GM12878 (cell line): Measurements from ENCODE around the gene RCN1. TPM values are rescaled to one million over a fixed set of nuclear protein-coding genes. Genes with fewer than 3 reads are reported as not detected.
A peak's percentile ranks its signal among the peaks of the same experiment; 100 is the strongest.

Source experiments
- CBFB ChIP-seq: IDR thresholded peaks from 2 replicates; pipeline ENCODE4 v1.6.1; 2016; ENCODE audit warnings: antibody characterized with exemption, low read depth
- FOXM1 ChIP-seq: IDR thresholded peaks from 2 replicates; pipeline ENCODE4 v1.6.1; 2012; ENCODE audit warnings: low read depth, mild to moderate bottlenecking, inconsistent platforms, low read length, moderate library complexity
- HSF1 ChIP-seq: fragments of 150-350 bp; IDR thresholded peaks from 2 replicates; pipeline ENCODE4 v1.6.1; 2014; ENCODE audit warnings: mild to moderate bottlenecking, low read depth, low read length
- KLF5 ChIP-seq: fragments of 450-650 bp; IDR thresholded peaks from 2 replicates; pipeline ENCODE4 v1.6.1; 2014; ENCODE audit warnings: mild to moderate bottlenecking; ENCODE audit not compliant: partially characterized antibody
- MEF2B ChIP-seq: fragments of 450-650 bp; IDR thresholded peaks from 2 replicates; pipeline ENCODE4 v1.6.1; 2018; ENCODE audit warnings: mild to moderate bottlenecking, moderate library complexity; ENCODE audit not compliant: partially characterized antibody, poor library complexity, severe bottlenecking
- MLLT1 ChIP-seq: fragments of 450-650 bp; IDR thresholded peaks from 2 replicates; pipeline ENCODE4 v1.6.1; 2016; ENCODE audit warnings: mild to moderate bottlenecking
- RCOR1 ChIP-seq: conservative IDR thresholded peaks from 2 replicates; pipeline ENCODE4 v1.6.1; 2012; ENCODE audit warnings: low read depth, low read length, improper control_type of control experiment
- SUZ12 ChIP-seq: fragments of 200-600 bp; sonication (generic); IDR thresholded peaks from one replicate; pipeline ENCODE4 v1.6.1; 2018; ENCODE audit warnings: antibody characterized with exemption, mild to moderate bottlenecking; ENCODE audit not compliant: unreplicated experiment
- ZNF687 ChIP-seq: fragments of 450-650 bp; IDR thresholded peaks from 2 replicates; pipeline ENCODE4 v1.6.1; 2017; ENCODE audit warnings: mild to moderate bottlenecking, moderate library complexity
- polyA plus RNA-seq, 11 experiments: library from polyadenylated mRNA; depleted of rRNA in 4 of 11; unstranded in 6 of 11; stranded (reverse) in 5 of 11; fragments of >200 nt; fragmentation: Nextera tagmentation in 4 of 11; fragmentation: Illumina TruSeq in 1 of 11; extraction: Ambion mirVana in 4 of 11; extraction: Trizol in 1 of 11; gene quantifications; 1 replicate in 1 of 11; 2 replicates in 10 of 11; pipeline versions ENCODE4 v1.2.1 to v1.2.3, GENCODE V29; 2011 to 2016; ENCODE audit warnings: inconsistent platforms in 2 of 11, missing spikeins in 2 of 11, low read depth in 1 of 11
- total RNA-seq, 4 experiments: library from RNA; depleted of rRNA in 3 of 4; stranded (reverse); fragments of >200 nt in 3 of 4; fragmentation: Illumina TruSeq in 1 of 4; extraction: Trizol in 1 of 4; gene quantifications; 2 replicates each; pipeline versions ENCODE4 v1.2.1 to v1.2.3, GENCODE V29; 2013 to 2021

The RCN1 gene
- total and polyA plus RNA-seq, 10 of the 15 experiments (the other 5 are each of a cell fraction or from before 2014, with no cell fraction given), result 17.6 to 76.7 (median 56.4) TPM

- TF ChIP-seq ZNF687 (no peak; the same call in none of the 2 replicates), KLF5 (peak; percentile 48), CBFB (peak; percentile 60; the same call in 1 of the 2 replicates), FOXM1 (peak; percentile 94), MLLT1 (0 out of 2 replicates have a peak, but pooled peaks have one; percentile 36), SUZ12 (no peak), HSF1 (no peak), MEF2B (peak; percentile 95), RCOR1 (no peak)
Measured at GRCh38 chr11:32105871-32106560, 15.1 kb downstream of the RCN1 start (continued).
